ENCODE data around the gene SLC35D1. TPM values are rescaled to one million over a fixed set of nuclear protein-coding genes. Genes with fewer than 3 reads are reported as not detected.

Gene SLC35D1
- total and polyA plus RNA-seq, 2 donors (not counting 1 experiment from before 2014, with no cell fraction given): 4.0 to 16.8 TPM

DNA sequence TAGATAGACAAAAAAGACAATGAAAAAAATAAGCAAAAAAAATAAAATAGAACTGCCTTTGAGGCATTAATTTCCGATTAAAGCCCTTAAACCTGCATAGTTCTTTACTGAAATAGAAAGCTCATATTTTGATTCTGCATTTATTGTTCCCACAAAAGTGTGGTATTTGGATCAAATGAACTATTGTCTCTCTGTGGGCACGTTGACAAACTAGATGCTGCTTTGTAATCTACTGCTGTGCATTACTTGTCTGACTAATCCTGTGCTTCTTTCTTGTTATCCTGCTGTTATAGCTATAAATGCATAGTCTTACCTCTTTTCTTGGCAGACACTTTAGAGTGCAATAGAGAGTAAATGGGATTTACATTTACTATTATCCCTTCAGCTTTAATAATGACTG lies 31.4 kb upstream of the SLC35D1 start:
- CTCF ChIA-PET: interaction anchor here (0.6 kb wide), 1 partner anchor 133 kb away, joined by 4 read pairs; no protein-coding TSS in a partner anchor
- DNase-seq (no peak), ATAC-seq (ENCODE audit: low read depth) (no peak)
- intact Hi-C loops (cut with micrococcal nuclease): no loop called here
- H3K27ac ChIP-seq (ENCODE audit: low read length in 2 of 2): no peak overlapping the region
- no peaks in the 10 kb centered on the region for H3K79me2 ChIP-seq (ENCODE audit: control insufficient read depth, insufficient read depth, low read length)
- H3K4me3 Mint-ChIP-seq: no peak overlapping the region
- H3K27ac Mint-ChIP-seq: no peak overlapping the region
- no peaks in the 10 kb centered on the region for H3K4me1 ChIP-seq (ENCODE audit: control insufficient read depth in 2 of 2, insufficient read depth in 2 of 2, low read length in 2 of 2)
- no peaks in the 10 kb centered on the region for H3K27me3 ChIP-seq (replicated peaks in 1 of 4; ENCODE audit: control extremely low read depth in 1 of 4, control insufficient read depth in 3 of 4, insufficient read depth in 4 of 4, low read length in 3 of 4)
- no peaks in the 10 kb centered on the region for H3K27me3 Mint-ChIP-seq
- no peak overlapping the region for H3K4me2 ChIP-seq (replicated peaks; ENCODE audit: low read depth, low read length, poor library complexity, severe bottlenecking)
- no peak overlapping the region for H3K9ac ChIP-seq (ENCODE audit: low read length)
- no peak for TF ChIP-seq EZH2 (IDR thresholded peaks at IDR 0.05; ENCODE audit: borderline replicate concordance, insufficient read depth, low read depth, low read length, poor library complexity, severe bottlenecking)
- TF ChIP-seq, protein P1, sequence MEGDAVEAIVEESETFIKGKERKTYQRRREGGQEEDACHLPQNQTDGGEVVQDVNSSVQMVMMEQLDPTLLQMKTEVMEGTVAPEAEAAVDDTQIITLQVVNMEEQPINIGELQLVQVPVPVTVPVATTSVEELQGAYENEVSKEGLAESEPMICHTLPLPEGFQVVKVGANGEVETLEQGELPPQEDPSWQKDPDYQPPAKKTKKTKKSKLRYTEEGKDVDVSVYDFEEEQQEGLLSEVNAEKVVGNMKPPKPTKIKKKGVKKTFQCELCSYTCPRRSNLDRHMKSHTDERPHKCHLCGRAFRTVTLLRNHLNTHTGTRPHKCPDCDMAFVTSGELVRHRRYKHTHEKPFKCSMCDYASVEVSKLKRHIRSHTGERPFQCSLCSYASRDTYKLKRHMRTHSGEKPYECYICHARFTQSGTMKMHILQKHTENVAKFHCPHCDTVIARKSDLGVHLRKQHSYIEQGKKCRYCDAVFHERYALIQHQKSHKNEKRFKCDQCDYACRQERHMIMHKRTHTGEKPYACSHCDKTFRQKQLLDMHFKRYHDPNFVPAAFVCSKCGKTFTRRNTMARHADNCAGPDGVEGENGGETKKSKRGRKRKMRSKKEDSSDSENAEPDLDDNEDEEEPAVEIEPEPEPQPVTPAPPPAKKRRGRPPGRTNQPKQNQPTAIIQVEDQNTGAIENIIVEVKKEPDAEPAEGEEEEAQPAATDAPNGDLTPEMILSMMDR (IDR thresholded peaks at IDR 0.05): no peak
- H3K4me1 Mint-ChIP-seq: no peaks in the 10 kb centered on the region
- H3K9me3 Mint-ChIP-seq (ENCODE audit: insufficient read depth): no peaks in the 10 kb centered on the region
- H3K4me3 ChIP-seq (ENCODE audit: control extremely low read depth in 1 of 5, extremely low read depth in 1 of 5, insufficient read depth in 1 of 5, low read depth in 2 of 5, low read length in 4 of 5): no peak overlapping the region
- no peak overlapping the region for H2AFZ ChIP-seq (ENCODE audit: insufficient read depth, low read depth, low read length, poor library complexity, severe bottlenecking)
- 0% methylated on average over 1 of the region's 2 CpGs for WGBS (ENCODE audit: insufficient coverage)
- H4K20me1 ChIP-seq (ENCODE audit: control insufficient read depth, insufficient read depth, low read length, poor library complexity, severe bottlenecking): no peaks in the 10 kb centered on the region
- peaks cover 0 to 4% (median 2%) of the 10 kb centered on the region in 3 donors for H3K9me3 ChIP-seq (ENCODE audit: control extremely low read depth in 1 of 3, control insufficient read depth in 2 of 3, insufficient read depth in 1 of 3, low read length in 2 of 3)
- POLR2A ChIA-PET: no interaction called here
- H3K36me3 ChIP-seq (replicated peaks in 1 of 2; ENCODE audit: control extremely low read depth in 1 of 2, control insufficient read depth in 1 of 2, extremely low read depth in 1 of 2, insufficient read depth in 2 of 2, low read length in 1 of 2): no peaks in the 10 kb centered on the region

DNA sequence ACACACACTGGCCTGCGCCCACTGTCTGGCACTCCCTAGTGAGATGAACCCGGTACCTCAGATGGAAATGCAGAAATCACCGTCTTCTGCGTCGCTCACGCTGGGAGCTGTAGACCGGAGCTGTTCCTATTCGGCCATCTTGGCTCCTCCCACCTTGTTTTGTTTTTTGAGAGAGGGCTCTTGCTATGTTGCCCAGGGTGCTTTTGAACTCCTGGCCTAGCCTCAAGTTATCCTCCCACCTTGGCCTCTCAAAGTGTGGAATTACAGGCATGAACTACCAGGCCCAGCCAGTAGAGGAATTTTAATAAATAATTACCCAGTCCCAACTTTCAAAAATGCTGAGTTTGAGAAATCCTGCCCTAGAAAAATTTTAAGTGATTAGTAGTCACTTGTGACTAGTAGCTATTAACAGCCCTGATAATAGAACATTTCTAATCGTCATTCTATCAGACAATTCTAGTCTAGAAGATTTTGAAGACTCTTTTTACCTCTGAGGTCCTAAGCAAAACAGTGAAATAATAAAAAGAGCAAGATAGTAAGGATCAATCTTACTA lies 30.9 kb upstream of the SLC35D1 start:
- Histone ChIP-seq H3K27me3 (replicated peaks in 1 of 4; ENCODE audit: control extremely low read depth in 1 of 4, control insufficient read depth in 3 of 4, insufficient read depth in 4 of 4, low read length in 3 of 4) (no peaks in the 10 kb centered on the region), H3K4me2 (replicated peaks; ENCODE audit: low read depth, low read length, poor library complexity, severe bottlenecking) (no peak overlapping the region), H3K4me3 (ENCODE audit: control extremely low read depth in 1 of 5, extremely low read depth in 1 of 5, insufficient read depth in 1 of 5, low read depth in 2 of 5, low read length in 4 of 5) (no peak overlapping the region), H3K36me3 (replicated peaks in 1 of 2; ENCODE audit: control extremely low read depth in 1 of 2, control insufficient read depth in 1 of 2, extremely low read depth in 1 of 2, insufficient read depth in 2 of 2, low read length in 1 of 2) (no peaks in the 10 kb centered on the region), H3K79me2 (ENCODE audit: control insufficient read depth, insufficient read depth, low read length) (no peaks in the 10 kb centered on the region), H3K27ac (ENCODE audit: low read length in 2 of 2) (no peak overlapping the region), H2AFZ (ENCODE audit: insufficient read depth, low read depth, low read length, poor library complexity, severe bottlenecking) (no peak overlapping the region), H3K4me1 (ENCODE audit: control insufficient read depth in 2 of 2, insufficient read depth in 2 of 2, low read length in 2 of 2) (no peaks in the 10 kb centered on the region), H4K20me1 (ENCODE audit: control insufficient read depth, insufficient read depth, low read length, poor library complexity, severe bottlenecking) (no peaks in the 10 kb centered on the region), H3K9ac (ENCODE audit: low read length) (no peak overlapping the region), H3K9me3 (ENCODE audit: control extremely low read depth in 1 of 3, control insufficient read depth in 2 of 3, insufficient read depth in 1 of 3, low read length in 2 of 3) (peaks cover 0 to 4% (median 2%) of the 10 kb centered on the region in 3 donors)
- WGBS (ENCODE audit: insufficient coverage): 100% methylated on average over 2 of the region's 9 CpGs
- no peak for ATAC-seq (ENCODE audit: low read depth)
- Mint-ChIP-seq H3K9me3 (ENCODE audit: insufficient read depth) (no peaks in the 10 kb centered on the region), H3K27ac (no peak overlapping the region), H3K27me3 (no peaks in the 10 kb centered on the region), H3K4me3 (no peak overlapping the region), H3K4me1 (no peaks in the 10 kb centered on the region)
- intact Hi-C loops (cut with micrococcal nuclease): no loop called here
- ChIA-PET POLR2A (no interaction called here), CTCF (interaction anchor here (0.6 kb wide), 1 partner anchor 134 kb away, joined by 4 read pairs; no protein-coding TSS in a partner anchor)
- no peak for DNase-seq
- no peak for TF ChIP-seq EZH2 (IDR thresholded peaks at IDR 0.05; ENCODE audit: borderline replicate concordance, insufficient read depth, low read depth, low read length, poor library complexity, severe bottlenecking)
- TF ChIP-seq, protein P1 (IDR thresholded peaks at IDR 0.05): no peak
